Keratinocyte (primary cell): ENCODE results near the gene TTL. TPM values are rescaled to one million over a fixed set of nuclear protein-coding genes. Genes with fewer than 3 reads are reported as not detected.
A peak's percentile ranks its signal among the peaks of the same experiment; 100 is the strongest.

ENCODE experiments used
- DNase-seq: peaks from one replicate; pipeline ENCODE4 v3.0.0-alpha.2; 2011; ENCODE audit warnings: low read depth, missing footprints, low spot score
- FAIRE-seq: peaks from 2 replicates; lab custom pipeline; 2011; peaks lifted over from hg19 to GRCh38; lab: Jason Lieb, UNC
- H2AFZ ChIP-seq: 2 replicates; pipeline ENCODE4 v1.6.0; 2012; ENCODE audit warnings: low read length, control low read depth, inconsistent platforms; ENCODE audit not compliant: control insufficient read depth
- H3K27ac ChIP-seq: 2 replicates; pipeline ENCODE4 v1.5.1; 2011; ENCODE audit warnings: low read length; ENCODE audit not compliant: control insufficient read depth, insufficient read depth
- H3K27me3 ChIP-seq: 3 replicates; pipeline ENCODE4 v1.6.0; 2011; ENCODE audit warnings: low read length; ENCODE audit not compliant: control insufficient read depth, insufficient read depth; ENCODE audit errors: extremely low read depth
- H3K36me3 ChIP-seq, 2 experiments: 2 replicates in 1 of 2; 3 replicates in 1 of 2; pipeline ENCODE4 v1.5.1; 2011; ENCODE audit warnings: low read length in 2 of 2, mild to moderate bottlenecking in 1 of 2; ENCODE audit not compliant: control insufficient read depth in 2 of 2, insufficient read depth in 2 of 2; ENCODE audit errors: extremely low read depth in 1 of 2
- H3K4me1 ChIP-seq: 3 replicates; pipeline ENCODE4 v1.5.1; 2011; ENCODE audit warnings: low read length; ENCODE audit not compliant: control insufficient read depth, insufficient read depth; ENCODE audit errors: extremely low read depth
- H3K4me2 ChIP-seq: 3 replicates; pipeline ENCODE4 v1.6.0; 2011; ENCODE audit warnings: low read depth, low read length; ENCODE audit not compliant: control insufficient read depth, insufficient read depth; ENCODE audit errors: extremely low read depth
- H3K4me3 ChIP-seq, 3 experiments: fragments of 200-600 bp in 1 of 3; sonication (generic) in 1 of 3; 2 replicates in 2 of 3; 3 replicates in 1 of 3; pipeline ENCODE4 v1.5.1; 2011 to 2016; ENCODE audit warnings: low read length in 3 of 3, mild to moderate bottlenecking in 3 of 3, control low read depth in 2 of 3, inconsistent platforms in 1 of 3, low read depth in 1 of 3, mixed read lengths in 1 of 3, mixed run types in 1 of 3, moderate library complexity in 1 of 3; ENCODE audit not compliant: control insufficient read depth in 2 of 3, insufficient read depth in 2 of 3; ENCODE audit errors: extremely low read depth in 1 of 3
- H3K79me2 ChIP-seq: 2 replicates; pipeline ENCODE4 v1.6.0; 2012; ENCODE audit warnings: low read length; ENCODE audit not compliant: control insufficient read depth, insufficient read depth
- H3K9ac ChIP-seq: 3 replicates; pipeline ENCODE4 v1.6.0; 2011; ENCODE audit warnings: low read length; ENCODE audit not compliant: control insufficient read depth, insufficient read depth; ENCODE audit errors: extremely low read depth
- H3K9me1 ChIP-seq: 3 replicates; pipeline ENCODE4 v1.6.0; 2011; ENCODE audit warnings: low read length; ENCODE audit not compliant: control insufficient read depth, insufficient read depth; ENCODE audit errors: extremely low read depth
- H3K9me3 ChIP-seq: 2 replicates; pipeline ENCODE4 v1.5.1; 2012; ENCODE audit warnings: low read depth, low read length; ENCODE audit not compliant: control insufficient read depth
- H4K20me1 ChIP-seq: 3 replicates; pipeline ENCODE4 v1.6.0; 2011; ENCODE audit warnings: low read length; ENCODE audit not compliant: control insufficient read depth, insufficient read depth; ENCODE audit errors: extremely low read depth
- CTCF ChIP-seq, 3 experiments: IDR thresholded peaks in 1 of 3; conservative IDR thresholded peaks in 1 of 3; optimal IDR thresholded peaks in 1 of 3; 2 replicates in 2 of 3; 3 replicates in 1 of 3; pipeline versions ENCODE3 to v1.5.1; 2011; ENCODE audit warnings: low read length in 3 of 3, mild to moderate bottlenecking in 3 of 3, moderate library complexity in 2 of 3, control low read depth in 1 of 3, inconsistent platforms in 1 of 3; ENCODE audit not compliant: insufficient read depth in 2 of 3; ENCODE audit errors: extremely low read depth in 1 of 3
- EZH2 ChIP-seq: IDR thresholded peaks from one replicate; pipeline ENCODE4 v1.6.1; 2012; ENCODE audit warnings: inconsistent platforms, mild to moderate bottlenecking, low read length, moderate library complexity
- dilution Hi-C: fragments of 300-500 bp; cut with MboI; formaldehyde crosslinking; loops from one replicate; pipeline ENCODE4 v1.7.0; 2020; ENCODE audit warnings: low sequenced_read_pairs; ENCODE audit not compliant: extremely low pct_ligation_motif_present
- polyA plus RNA-seq, 5 experiments: library from polyadenylated mRNA; depleted of rRNA in 3 of 5; stranded (reverse) in 3 of 5; stranded (forward) in 1 of 5; unstranded in 1 of 5; fragments of >200 nt; gene quantifications; 1 replicate in 1 of 5; 2 replicates in 3 of 5; 3 replicates in 1 of 5; pipeline versions ENCODE4 v1.2.1 to v1.2.3, GENCODE V29; 2011 to 2012; ENCODE audit warnings: missing spikeins in 2 of 5, low read depth in 1 of 5, low replicate concordance in 1 of 5

The TTL gene
- polyA plus RNA-seq, 1 donor (not counting 4 experiments of a cell fraction or from before 2014, with no cell fraction given), result 37.9 TPM

DNA sequence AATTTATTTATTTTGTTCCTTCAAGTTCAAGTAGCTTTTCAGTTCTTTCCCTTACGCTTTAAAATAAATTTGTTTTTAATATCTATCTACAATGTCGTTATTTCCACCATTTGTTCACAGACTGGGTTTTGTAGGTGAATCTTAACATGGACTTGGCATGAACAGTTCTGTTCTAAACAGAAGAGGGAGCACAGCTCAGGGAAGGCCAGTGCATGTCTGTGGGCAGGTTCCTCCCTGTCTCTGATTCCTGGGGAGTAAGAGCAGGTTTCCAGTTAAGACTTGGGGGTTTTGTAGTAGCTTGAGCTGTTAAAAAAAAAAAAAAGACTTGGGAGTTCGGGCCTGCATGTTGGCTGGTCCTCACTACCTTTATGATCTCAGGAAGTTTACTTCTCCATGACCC is 11.1 kb downstream of the TTL start:
- Histone ChIP-seq H3K4me1 (peaks cover 19% of the 10 kb centered on the region), H3K9me1 (no peaks in the 10 kb centered on the region), H2AFZ (no peak overlapping the region), H3K9me3 (no peaks in the 10 kb centered on the region), H3K27ac (peak overlapping the region; percentile 10), H3K4me3 (no peak overlapping the region), H3K4me2 (peak overlapping the region; percentile 65), H3K79me2 (peaks cover 14% of the 10 kb centered on the region), H4K20me1 (peaks cover 3% of the 10 kb centered on the region), H3K9ac (no peak overlapping the region), H3K27me3 (no peaks in the 10 kb centered on the region), H3K36me3 (peaks cover 2 to 3% of the 10 kb centered on the region in 2 experiments)
- DNase-seq, result no peak
- FAIRE-seq, result no peak
- TF ChIP-seq CTCF (optimal IDR thresholded peaks at IDR 0.05 in 1 of 3, IDR thresholded peaks at IDR 0.05 in 1 of 3, conservative IDR thresholded peaks at IDR 0.05 in 1 of 3; ENCODE audit: extremely low read depth in 1 of 3, insufficient read depth in 2 of 3, low read length in 3 of 3), result peak; percentile 11 to 40 (median 15)
- no peak for TF ChIP-seq EZH2
- dilution Hi-C loops, result no loop called here

DNA sequence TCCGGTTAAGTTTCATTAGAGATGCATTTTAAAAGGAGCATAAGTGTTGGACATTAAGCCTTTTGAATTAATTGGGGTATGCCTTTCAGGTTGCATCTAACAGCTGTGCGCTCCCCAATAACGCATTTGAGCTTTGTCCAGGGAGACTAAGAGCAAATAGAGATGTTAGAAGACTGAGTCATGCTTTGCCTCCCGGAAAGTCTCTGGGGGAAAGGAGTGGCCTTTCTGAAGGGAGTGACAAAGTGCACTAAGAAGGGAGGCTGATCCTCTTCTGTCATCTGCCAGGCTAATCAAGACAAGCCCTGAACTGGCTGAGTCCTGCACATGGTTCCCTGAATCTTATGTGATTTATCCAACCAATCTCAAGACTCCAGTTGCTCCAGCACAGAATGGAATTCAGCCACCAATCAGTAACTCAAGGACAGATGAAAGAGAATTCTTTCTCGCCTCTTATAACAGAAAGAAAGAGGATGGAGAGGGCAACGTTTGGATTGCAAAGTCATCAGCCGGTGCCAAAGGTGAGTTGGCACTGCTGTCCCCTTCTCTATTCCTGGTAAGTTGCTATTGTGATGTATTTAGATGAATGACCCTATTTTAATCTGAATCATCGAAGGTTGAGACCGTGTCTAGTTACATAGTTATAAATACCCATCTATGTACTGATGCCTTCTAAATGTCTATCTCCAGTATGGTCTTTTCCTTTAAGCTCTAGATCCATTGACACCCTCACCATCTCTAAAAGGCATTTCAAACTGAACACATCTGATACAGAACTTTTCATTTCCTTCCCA is 12.1 kb downstream of the TTL start:
- FAIRE-seq (peak; percentile 79), DNase-seq (no peak)
- no peak for TF ChIP-seq EZH2
- TF ChIP-seq CTCF (optimal IDR thresholded peaks at IDR 0.05 in 1 of 3, IDR thresholded peaks at IDR 0.05 in 1 of 3, conservative IDR thresholded peaks at IDR 0.05 in 1 of 3; ENCODE audit: extremely low read depth in 1 of 3, insufficient read depth in 2 of 3, low read length in 3 of 3), result no peak
- H3K27ac ChIP-seq, result no peak overlapping the region
- peaks cover 0 to 1% of the 10 kb centered on the region in 2 experiments for H3K36me3 ChIP-seq
- peaks cover 19% of the 10 kb centered on the region for H3K4me1 ChIP-seq
- H3K9me3 ChIP-seq, result no peaks in the 10 kb centered on the region
- H3K9ac ChIP-seq, result no peak overlapping the region
- H2AFZ ChIP-seq, result no peak overlapping the region
- H3K4me3 ChIP-seq, result peak overlapping the region in 2 of 3 experiments; percentile 38 to 42
- H3K4me2 ChIP-seq, result peak overlapping the region; percentile 65
- H4K20me1 ChIP-seq, result peaks cover 3% of the 10 kb centered on the region
- H3K9me1 ChIP-seq, result no peaks in the 10 kb centered on the region
- no peaks in the 10 kb centered on the region for H3K27me3 ChIP-seq
- peaks cover 10% of the 10 kb centered on the region for H3K79me2 ChIP-seq
- dilution Hi-C loops, result no loop called here
